ENCODE measurements around the gene RAPGEF1.

RAPGEF1 gene

GRCh38 chr9:131678499-131679111, 61.3 kb downstream of the RAPGEF1 start:
- DNase-seq (ENCODE audit: low spot score), result peak; percentile 100
- ChIA-PET CTCF (interaction anchor here (0.6 to 3.2 kb wide), 5 partner anchors 10 to 88 kb away, joined by 3 to 13 read pairs (median 4); no protein-coding TSS in a partner anchor), POLR2A (ENCODE audit: low non-redundant PET) (no interaction called here)
- peak overlapping the region; percentile 94 for H3K27ac ChIP-seq
- TF ChIP-seq CTCF (conservative IDR thresholded peaks at IDR 0.05; ENCODE audit: low read depth), result no peak

- peak overlapping the region; percentile 62 for H3K27ac ChIP-seq
- peak; percentile 62 for DNase-seq (ENCODE audit: low spot score)
- CTCF ChIA-PET, result interaction anchor here (0.9 to 3.2 kb wide), 5 partner anchors 11 to 87 kb away, joined by 3 to 13 read pairs (median 3); no protein-coding TSS in a partner anchor
- POLR2A ChIA-PET (ENCODE audit: low non-redundant PET), result no interaction called here
- TF ChIP-seq CTCF (conservative IDR thresholded peaks at IDR 0.05; ENCODE audit: low read depth), result no peak
Observed at GRCh38 chr9:131677444-131678180, 62.3 kb downstream of the RAPGEF1 start.

GRCh38 chr9:131677049-131677443, 62.8 kb downstream of the RAPGEF1 start:
- ChIA-PET CTCF (interaction anchor here (1.0 to 3.2 kb wide), 4 partner anchors 12 to 86 kb away, joined by 3 to 13 read pairs (median 4); no protein-coding TSS in a partner anchor), POLR2A (ENCODE audit: low non-redundant PET) (interaction anchor here (0.7 kb wide), 1 partner anchor 50 kb away, joined by 3 read pairs; no protein-coding TSS in a partner anchor)
- DNase-seq (ENCODE audit: low spot score), result no peak
- TF ChIP-seq CTCF (conservative IDR thresholded peaks at IDR 0.05; ENCODE audit: low read depth), result no peak
- no peak overlapping the region; the same call in 1 of the 2 replicates for H3K27ac ChIP-seq

GRCh38 chr9:131676431-131676972, 63.4 kb downstream of the RAPGEF1 start:
- peak overlapping the region; percentile 40 for H3K27ac ChIP-seq
- CTCF ChIA-PET, result no interaction called here
- TF ChIP-seq CTCF (conservative IDR thresholded peaks at IDR 0.05; ENCODE audit: low read depth), result no peak
- no peak for DNase-seq (ENCODE audit: low spot score)
- POLR2A ChIA-PET (ENCODE audit: low non-redundant PET), result interaction anchor here (0.7 kb wide), 1 partner anchor 51 kb away, joined by 3 read pairs; no protein-coding TSS in a partner anchor

GRCh38 chr9:131675437-131676022, 64.3 kb downstream of the RAPGEF1 start:
- DNase-seq (ENCODE audit: low spot score), result no peak
- H3K27ac ChIP-seq, result peak overlapping the region; percentile 40; the same call in 1 of the 2 replicates
- no peak for TF ChIP-seq CTCF (conservative IDR thresholded peaks at IDR 0.05; ENCODE audit: low read depth)
- ChIA-PET POLR2A (ENCODE audit: low non-redundant PET) (no interaction called here), CTCF (interaction anchor here (0.6 to 1.4 kb wide), 4 partner anchors 10 to 79 kb away, joined by 3 to 10 read pairs (median 4); no protein-coding TSS in a partner anchor)

Data from RWPE1 (cell line).